Fibroblast of skin of left quadriceps (primary cell): ENCODE data around the gene PPFIA3.
"Not testable (repeated sequence)": the region's sequence is repeated elsewhere in the genome, so short reads cannot be mapped to it uniquely, and the experiment has no call there.

Source experiments
- DNase-seq, 2 experiments: peaks; one replicate each; pipeline ENCODE4 v3.0.0-alpha.2; 2013; ENCODE audit warnings: low read depth in 2 of 2

Gene PPFIA3

GRCh38 chr19:49119411-49120324 lies at the start of gene PPFIA3:
PPFIA3 (plus strand) TSS chr19:49119544; CDS start chr19:49127874, 8,330 bp downstream.
- no peak for DNase-seq

GRCh38 chr19:49070416-49070815 lies 48.9 kb upstream of the PPFIA3 start:
- no peak for DNase-seq

- no peak for DNase-seq
Measured at GRCh38 chr19:49071860-49072547, 47.3 kb upstream of the PPFIA3 start.

- DNase-seq: no peak
Measured at GRCh38 chr19:49073514-49074378, 45.6 kb upstream of the PPFIA3 start.

- not testable (repeated sequence) for DNase-seq
Measured at GRCh38 chr19:49074869-49075268, 44.5 kb upstream of the PPFIA3 start.

GRCh38 chr19:49080392-49080791 lies 39.0 kb upstream of the PPFIA3 start:
- no peak for DNase-seq

GRCh38 chr19:49081273-49081672 lies 38.1 kb upstream of the PPFIA3 start:
- no peak for DNase-seq

GRCh38 chr19:49084206-49085019 lies 34.9 kb upstream of the PPFIA3 start:
- no peak for DNase-seq

- peak; percentile 99 for DNase-seq
Measured at GRCh38 chr19:49085020-49085867, 34.1 kb upstream of the PPFIA3 start, which contains the start of gene SNRNP70. SNRNP70 (plus strand) TSS chr19:49085451; CDS start chr19:49086415, 964 bp downstream.

- DNase-seq: no peak
Measured at GRCh38 chr19:49085868-49086232, 33.5 kb upstream of the PPFIA3 start.

GRCh38 chr19:49086296-49086695 lies 33.0 kb upstream of the PPFIA3 start:
- DNase-seq: no peak

GRCh38 chr19:49091391-49092038 lies 27.8 kb upstream of the PPFIA3 start:
- DNase-seq: no peak

- DNase-seq: no peak
Measured at GRCh38 chr19:49092686-49093085, 26.7 kb upstream of the PPFIA3 start.

GRCh38 chr19:49094505-49095482 lies 24.6 kb upstream of the PPFIA3 start:
- DNase-seq: no peak

GRCh38 chr19:49097453-49098288 lies 21.7 kb upstream of the PPFIA3 start:
- peak in 1 of 2 experiments; percentile 45 for DNase-seq

- no peak for DNase-seq
Measured at GRCh38 chr19:49098795-49099194, 20.5 kb upstream of the PPFIA3 start.

GRCh38 chr19:49101160-49101559 lies 18.2 kb upstream of the PPFIA3 start:
- DNase-seq: no peak
